DND-41 (cell line): ENCODE data around the gene NUP153.

ENCODE experiments used
- ATAC-seq: fragments of 200-7000 bp; cut with Tn5 transposase; 3 replicates; pipeline ENCODE4 v1.9.1; 2021; ENCODE audit warnings: low read depth; ENCODE audit not compliant: insufficient read depth
- DNase-seq: peaks from one replicate; pipeline ENCODE4 v3.0.0-alpha.2; 2020
- H2AFZ ChIP-seq: 2 replicates; pipeline ENCODE4 v1.6.0; 2012; ENCODE audit warnings: low read depth, low read length
- H3K27ac ChIP-seq: 2 replicates; pipeline ENCODE4 v1.5.1; 2012; ENCODE audit warnings: low read length, inconsistent platforms
- H3K27me3 ChIP-seq: fragments of 200-600 bp; sonication (generic); 2 replicates; pipeline ENCODE4 v1.6.0; 2012; ENCODE audit warnings: low read length, mild to moderate bottlenecking, inconsistent platforms; ENCODE audit not compliant: insufficient read depth, poor library complexity
- H3K36me3 ChIP-seq: 2 replicates; pipeline ENCODE4 v1.5.1; 2012; ENCODE audit warnings: low read length, inconsistent platforms; ENCODE audit not compliant: insufficient read depth
- H3K4me1 ChIP-seq: 2 replicates; pipeline ENCODE4 v1.5.1; 2012; ENCODE audit warnings: mild to moderate bottlenecking, low read length; ENCODE audit not compliant: insufficient read depth
- H3K4me2 ChIP-seq: 2 replicates; pipeline ENCODE4 v1.6.0; 2012; ENCODE audit warnings: mild to moderate bottlenecking, moderate library complexity, low read length, inconsistent platforms; ENCODE audit not compliant: insufficient read depth
- H3K4me3 ChIP-seq, 2 experiments: fragments of 200-600 bp in 1 of 2; shearing (Covaris generic) in 1 of 2; 2 replicates each; pipeline ENCODE4 v1.5.1; 2012 to 2016; ENCODE audit warnings: inconsistent platforms in 2 of 2, low read length in 2 of 2, mild to moderate bottlenecking in 2 of 2, low read depth in 1 of 2, moderate library complexity in 1 of 2
- H3K79me2 ChIP-seq: 2 replicates; pipeline ENCODE4 v1.6.0; 2012; ENCODE audit warnings: low read length, inconsistent platforms; ENCODE audit not compliant: insufficient read depth
- H3K9ac ChIP-seq: 2 replicates; pipeline ENCODE4 v1.6.0; 2012; ENCODE audit warnings: low read depth, mild to moderate bottlenecking, inconsistent platforms, low read length, moderate library complexity
- H3K9me3 ChIP-seq: 2 replicates; pipeline ENCODE4 v1.5.1; 2012; ENCODE audit warnings: low read length, moderate library complexity, mild to moderate bottlenecking, inconsistent platforms; ENCODE audit not compliant: insufficient read depth, severe bottlenecking
- H4K20me1 ChIP-seq: 2 replicates; pipeline ENCODE4 v1.6.0; 2012; ENCODE audit warnings: low read length; ENCODE audit not compliant: insufficient read depth
- EZH2 ChIP-seq: IDR thresholded peaks from 3 replicates; pipeline ENCODE4 v1.6.1; 2012; ENCODE audit warnings: borderline replicate concordance, low read depth, mild to moderate bottlenecking, moderate library complexity, low read length, inconsistent platforms; ENCODE audit not compliant: severe bottlenecking

Gene NUP153

DNA sequence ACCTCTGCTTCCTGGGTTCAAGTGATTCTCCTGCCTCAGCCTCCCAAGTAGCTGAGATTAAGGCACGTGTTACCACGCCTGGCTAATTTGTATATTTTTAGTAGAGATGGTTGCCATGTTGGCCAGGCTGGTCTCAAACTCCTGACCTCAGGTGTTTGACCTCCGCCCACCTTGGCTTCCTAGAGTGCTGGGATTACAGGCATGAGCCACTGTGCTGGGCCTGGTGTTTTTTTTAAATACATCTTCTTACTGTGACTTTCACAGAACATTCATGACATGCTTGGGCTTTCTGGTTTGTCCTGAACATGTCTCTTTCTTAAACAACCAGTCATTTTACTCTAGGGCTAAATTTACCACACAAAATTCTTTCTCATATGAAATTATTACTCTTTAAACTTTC, 141.3 kb downstream of the NUP153 start:
- H3K4me3 ChIP-seq, result no peak overlapping the region
- no peak for TF ChIP-seq EZH2
- no peak overlapping the region for H3K4me2 ChIP-seq
- H3K9me3 ChIP-seq, result peaks cover 17% of the 10 kb centered on the region
- no peaks in the 10 kb centered on the region for H3K79me2 ChIP-seq
- no peak overlapping the region for H3K9ac ChIP-seq
- H3K36me3 ChIP-seq, result no peaks in the 10 kb centered on the region
- no peak for ATAC-seq
- H3K4me1 ChIP-seq, result no peaks in the 10 kb centered on the region
- H3K27ac ChIP-seq, result no peak overlapping the region
- no peaks in the 10 kb centered on the region for H4K20me1 ChIP-seq
- DNase-seq, result no peak
- H2AFZ ChIP-seq, result no peak overlapping the region
- H3K27me3 ChIP-seq, result no peaks in the 10 kb centered on the region
